WTC11 (cell line): ENCODE measurements around the gene KIF3B. TPM values are rescaled to one million over a fixed set of nuclear protein-coding genes. Genes with fewer than 3 reads are reported as not detected.

ENCODE experiments used
- ATAC-seq: fragments of 200-7000 bp; cut with Tn5 transposase; 2 replicates; pipeline ENCODE4 v1.10.0; 2021; ENCODE audit warnings: mild to moderate bottlenecking, moderate library complexity
- CTCF ChIA-PET: fragments of 300-600 bp; sonication (Branson Sonifier 250); formaldehyde crosslinking; loops from one replicate; lab custom pipeline; 2021; ENCODE audit warnings: antibody characterized with exemption; lab: Charles Lee
- POLR2A ChIA-PET: fragments of 350-600 bp; sonication (Branson Sonifier 250); formaldehyde crosslinking; loops from one replicate; lab custom pipeline; 2021; ENCODE audit warnings: antibody characterized with exemption; lab: Charles Lee
- DNase-seq: peaks from one replicate; pipeline ENCODE4 v3.0.0; 2021; ENCODE audit warnings: low spot score
- H3K27ac Mint-ChIP-seq: 2 replicates; pipeline ENCODE4 v1.8.0; 2021; ENCODE audit warnings: mixed read lengths
- H3K27me3 Mint-ChIP-seq: 2 replicates; pipeline ENCODE4 v1.8.0; 2021; ENCODE audit warnings: low read depth, mild to moderate bottlenecking, moderate library complexity, mixed read lengths
- H3K36me3 Mint-ChIP-seq: 2 replicates; pipeline ENCODE4 v1.8.0; 2021; ENCODE audit warnings: mixed read lengths
- H3K4me1 Mint-ChIP-seq: 2 replicates; pipeline ENCODE4 v1.8.0; 2022; ENCODE audit warnings: mixed read lengths
- H3K4me3 Mint-ChIP-seq: 2 replicates; pipeline ENCODE4 v1.8.0; 2021; ENCODE audit warnings: mild to moderate bottlenecking, moderate library complexity, mixed read lengths
- H3K9me3 Mint-ChIP-seq: 2 replicates; pipeline ENCODE4 v1.8.0; 2021; ENCODE audit warnings: mixed read lengths
- EMX1 ChIP-seq: fragments of 250-450 bp; sonication (Bioruptor Pico); IDR thresholded peaks from 2 replicates; pipeline ENCODE4 v1.8.0; 2021; ENCODE audit warnings: mild to moderate bottlenecking
- FOXJ3 ChIP-seq: sonication (generic); formaldehyde crosslinking; IDR thresholded peaks from 2 replicates; pipeline ENCODE4 v1.9.0; 2021; ENCODE audit warnings: missing genetic modification reagents, mild to moderate bottlenecking, borderline replicate concordance
- FOXP1 ChIP-seq: sonication (generic); formaldehyde crosslinking; IDR thresholded peaks from 2 replicates; pipeline ENCODE4 v1.8.0; 2022; ENCODE audit warnings: missing genetic modification reagents, mild to moderate bottlenecking, moderate library complexity, borderline replicate concordance
- GABPB1 ChIP-seq: sonication (generic); formaldehyde crosslinking; IDR thresholded peaks from 2 replicates; pipeline ENCODE4 v1.8.1; 2023; ENCODE audit warnings: mild to moderate bottlenecking, missing genetic modification reagents
- JUN ChIP-seq: sonication (generic); formaldehyde crosslinking; IDR thresholded peaks from 2 replicates; pipeline ENCODE4 v1.8.0; 2023; ENCODE audit warnings: mild to moderate bottlenecking, missing genetic modification reagents
- KAT7 ChIP-seq: sonication (generic); formaldehyde crosslinking; IDR thresholded peaks from 2 replicates; pipeline ENCODE4 v1.8.1; 2023; ENCODE audit warnings: missing genetic modification reagents, mild to moderate bottlenecking, borderline replicate concordance
- NFATC4 ChIP-seq: fragments of 250-450 bp; sonication (Bioruptor Pico); IDR thresholded peaks from 2 replicates; pipeline ENCODE4 v1.9.0; 2021; ENCODE audit warnings: mild to moderate bottlenecking
- NFYB ChIP-seq: sonication (generic); formaldehyde crosslinking; conservative IDR thresholded peaks from 2 replicates; pipeline ENCODE4 v1.8.0; 2022; ENCODE audit warnings: low read depth, missing genetic modification reagents
- NR1H2 ChIP-seq: sonication (generic); formaldehyde crosslinking; IDR thresholded peaks from 2 replicates; pipeline ENCODE4 v1.9.0; 2021; ENCODE audit warnings: mild to moderate bottlenecking, moderate library complexity, missing genetic modification reagents
- RORB ChIP-seq: fragments of 250-450 bp; sonication (Bioruptor Pico); IDR thresholded peaks from 2 replicates; pipeline ENCODE4 v1.9.0; 2021; ENCODE audit warnings: mild to moderate bottlenecking
- SMAD3 ChIP-seq: sonication (generic); formaldehyde crosslinking; IDR thresholded peaks from 2 replicates; pipeline ENCODE4 v1.8.0; 2022; ENCODE audit warnings: missing genetic modification reagents, mild to moderate bottlenecking, borderline replicate concordance
- ZBTB21 ChIP-seq: sonication (generic); formaldehyde crosslinking; IDR thresholded peaks from 2 replicates; pipeline ENCODE4 v1.8.1; 2023; ENCODE audit warnings: mild to moderate bottlenecking, missing genetic modification reagents, borderline replicate concordance
- ZNF416 ChIP-seq: fragments of 250-450 bp; sonication (Bioruptor Pico); IDR thresholded peaks from 2 replicates; pipeline ENCODE4 v1.9.0; 2021; ENCODE audit warnings: mild to moderate bottlenecking, inconsistent platforms
- ZNF671 ChIP-seq: fragments of 250-450 bp; sonication (Bioruptor Pico); IDR thresholded peaks from 2 replicates; pipeline ENCODE4 v1.8.0; 2021; ENCODE audit warnings: mild to moderate bottlenecking
- total RNA-seq: library from RNA; stranded (reverse); gene quantifications from 3 replicates; pipeline ENCODE4 v1.2.3, GENCODE V29; 2021
- TF ChIP-seq, protein P1 (sequence below): fragments of 250-450 bp; sonication (Bioruptor Pico); conservative IDR thresholded peaks from 2 replicates; pipeline ENCODE4 v1.9.0; 2021; ENCODE audit warnings: mild to moderate bottlenecking
- TF ChIP-seq, protein P2 (sequence below): fragments of 250-450 bp; sonication (Bioruptor Pico); IDR thresholded peaks from 2 replicates; pipeline ENCODE4 v1.9.0; 2021; ENCODE audit warnings: mild to moderate bottlenecking
- TF ChIP-seq, protein P3 (sequence below): sonication (generic); formaldehyde crosslinking; IDR thresholded peaks from 2 replicates; pipeline ENCODE4 v1.8.0; 2022; ENCODE audit warnings: mild to moderate bottlenecking, missing genetic modification reagents
- TF ChIP-seq, protein P4 (sequence below): fragments of 250-450 bp; sonication (Bioruptor Pico); IDR thresholded peaks from 2 replicates; pipeline ENCODE4 v1.9.0; 2021; ENCODE audit warnings: moderate library complexity, mild to moderate bottlenecking, inconsistent platforms, borderline replicate concordance

Gene KIF3B
- total RNA-seq, 1 experiment from 2014 or later: 21.5 TPM

DNA sequence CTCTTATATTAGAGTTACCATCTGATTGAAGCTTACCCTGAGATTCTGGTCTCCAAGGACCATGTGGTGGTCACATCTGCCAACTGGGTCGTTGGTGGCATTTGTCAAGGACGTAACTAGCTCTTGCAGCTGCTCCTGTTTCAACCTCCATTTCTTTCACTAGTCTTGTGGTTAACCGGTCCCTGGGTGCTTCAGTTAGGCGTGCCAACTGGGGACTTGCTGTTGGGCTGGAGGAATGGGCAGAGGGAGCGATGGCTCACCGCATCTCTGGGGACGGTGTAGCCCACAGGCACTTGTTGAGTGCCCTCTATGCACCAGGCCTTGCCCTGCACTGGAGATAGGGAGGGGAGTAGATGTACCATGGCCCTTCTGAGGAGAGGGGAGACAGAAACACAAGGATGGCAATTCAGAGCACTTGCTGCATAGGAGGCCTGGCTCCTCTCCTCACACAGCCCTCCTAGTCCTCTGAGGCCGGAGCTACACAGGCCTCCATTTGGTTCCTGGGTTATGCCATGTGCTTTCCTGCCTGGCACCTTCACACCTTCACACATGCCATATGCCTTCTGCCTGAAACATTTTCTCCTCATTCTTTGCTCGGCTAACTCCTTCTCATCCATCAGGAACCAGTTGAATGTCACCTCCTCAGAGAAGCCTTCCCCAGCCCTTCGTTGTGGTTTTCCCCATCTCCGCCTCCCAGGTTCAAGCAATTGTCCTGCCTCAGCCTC is 60.6 kb downstream of the KIF3B start (continued):
- TF ChIP-seq, protein P1, sequence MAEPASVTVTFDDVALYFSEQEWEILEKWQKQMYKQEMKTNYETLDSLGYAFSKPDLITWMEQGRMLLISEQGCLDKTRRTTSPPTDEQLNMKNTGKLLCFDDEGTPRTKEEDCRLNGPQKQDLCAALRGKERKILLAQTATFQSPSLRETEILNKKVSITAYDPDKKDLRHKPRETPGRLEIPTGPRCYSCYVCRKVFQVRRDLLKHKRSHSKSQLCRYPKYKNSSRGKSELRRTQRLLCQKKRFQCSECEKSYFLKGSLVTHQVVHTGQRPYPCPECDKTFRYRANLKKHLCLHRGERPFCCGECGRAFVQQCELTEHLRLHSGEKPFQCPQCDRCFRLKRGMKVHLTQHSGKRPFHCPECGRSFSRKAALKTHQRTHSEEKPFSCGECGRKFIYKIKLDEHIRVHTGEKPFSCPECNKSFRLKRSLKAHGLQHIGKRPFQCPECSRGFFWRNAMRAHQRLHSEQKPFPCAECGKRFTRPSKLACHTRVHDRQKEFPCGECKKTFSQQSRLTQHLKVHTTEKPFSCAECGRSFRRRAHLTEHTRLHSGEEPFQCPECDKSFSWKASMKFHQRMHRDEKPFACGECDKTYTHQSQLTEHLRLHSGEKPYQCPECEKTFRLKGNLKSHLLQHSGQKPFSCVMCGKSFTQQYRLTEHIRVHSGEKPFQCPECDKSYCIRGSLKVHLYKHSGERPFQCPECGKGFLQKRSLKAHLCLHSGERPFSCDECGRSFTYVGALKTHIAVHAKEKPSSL: no peak
- TF ChIP-seq, protein P2, sequence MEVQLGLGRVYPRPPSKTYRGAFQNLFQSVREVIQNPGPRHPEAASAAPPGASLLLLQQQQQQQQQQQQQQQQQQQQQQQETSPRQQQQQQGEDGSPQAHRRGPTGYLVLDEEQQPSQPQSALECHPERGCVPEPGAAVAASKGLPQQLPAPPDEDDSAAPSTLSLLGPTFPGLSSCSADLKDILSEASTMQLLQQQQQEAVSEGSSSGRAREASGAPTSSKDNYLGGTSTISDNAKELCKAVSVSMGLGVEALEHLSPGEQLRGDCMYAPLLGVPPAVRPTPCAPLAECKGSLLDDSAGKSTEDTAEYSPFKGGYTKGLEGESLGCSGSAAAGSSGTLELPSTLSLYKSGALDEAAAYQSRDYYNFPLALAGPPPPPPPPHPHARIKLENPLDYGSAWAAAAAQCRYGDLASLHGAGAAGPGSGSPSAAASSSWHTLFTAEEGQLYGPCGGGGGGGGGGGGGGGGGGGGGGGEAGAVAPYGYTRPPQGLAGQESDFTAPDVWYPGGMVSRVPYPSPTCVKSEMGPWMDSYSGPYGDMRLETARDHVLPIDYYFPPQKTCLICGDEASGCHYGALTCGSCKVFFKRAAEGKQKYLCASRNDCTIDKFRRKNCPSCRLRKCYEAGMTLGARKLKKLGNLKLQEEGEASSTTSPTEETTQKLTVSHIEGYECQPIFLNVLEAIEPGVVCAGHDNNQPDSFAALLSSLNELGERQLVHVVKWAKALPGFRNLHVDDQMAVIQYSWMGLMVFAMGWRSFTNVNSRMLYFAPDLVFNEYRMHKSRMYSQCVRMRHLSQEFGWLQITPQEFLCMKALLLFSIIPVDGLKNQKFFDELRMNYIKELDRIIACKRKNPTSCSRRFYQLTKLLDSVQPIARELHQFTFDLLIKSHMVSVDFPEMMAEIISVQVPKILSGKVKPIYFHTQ (CRISPR knock-in tag): no peak
- no peak for TF ChIP-seq FOXJ3 (CRISPR knock-in tag)
- no peak for TF ChIP-seq NFYB (CRISPR knock-in tag)
- no peak for TF ChIP-seq SMAD3 (CRISPR knock-in tag)
- TF ChIP-seq NR1H2: no peak
- no peak for TF ChIP-seq NFATC4
- no peak for TF ChIP-seq ZBTB21 (CRISPR knock-in tag)
- TF ChIP-seq, protein P3, sequence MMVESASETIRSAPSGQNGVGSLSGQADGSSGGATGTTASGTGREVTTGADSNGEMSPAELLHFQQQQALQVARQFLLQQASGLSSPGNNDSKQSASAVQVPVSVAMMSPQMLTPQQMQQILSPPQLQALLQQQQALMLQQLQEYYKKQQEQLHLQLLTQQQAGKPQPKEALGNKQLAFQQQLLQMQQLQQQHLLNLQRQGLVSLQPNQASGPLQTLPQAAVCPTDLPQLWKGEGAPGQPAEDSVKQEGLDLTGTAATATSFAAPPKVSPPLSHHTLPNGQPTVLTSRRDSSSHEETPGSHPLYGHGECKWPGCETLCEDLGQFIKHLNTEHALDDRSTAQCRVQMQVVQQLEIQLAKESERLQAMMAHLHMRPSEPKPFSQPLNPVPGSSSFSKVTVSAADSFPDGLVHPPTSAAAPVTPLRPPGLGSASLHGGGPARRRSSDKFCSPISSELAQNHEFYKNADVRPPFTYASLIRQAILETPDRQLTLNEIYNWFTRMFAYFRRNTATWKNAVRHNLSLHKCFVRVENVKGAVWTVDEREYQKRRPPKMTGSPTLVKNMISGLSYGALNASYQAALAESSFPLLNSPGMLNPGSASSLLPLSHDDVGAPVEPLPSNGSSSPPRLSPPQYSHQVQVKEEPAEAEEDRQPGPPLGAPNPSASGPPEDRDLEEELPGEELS (CRISPR knock-in tag): no peak
- no peak for TF ChIP-seq EMX1 (CRISPR knock-in tag)
- TF ChIP-seq FOXP1 (CRISPR knock-in tag): no peak
- TF ChIP-seq RORB (CRISPR knock-in tag): no peak
- TF ChIP-seq ZNF671 (CRISPR knock-in tag): no peak

DNA sequence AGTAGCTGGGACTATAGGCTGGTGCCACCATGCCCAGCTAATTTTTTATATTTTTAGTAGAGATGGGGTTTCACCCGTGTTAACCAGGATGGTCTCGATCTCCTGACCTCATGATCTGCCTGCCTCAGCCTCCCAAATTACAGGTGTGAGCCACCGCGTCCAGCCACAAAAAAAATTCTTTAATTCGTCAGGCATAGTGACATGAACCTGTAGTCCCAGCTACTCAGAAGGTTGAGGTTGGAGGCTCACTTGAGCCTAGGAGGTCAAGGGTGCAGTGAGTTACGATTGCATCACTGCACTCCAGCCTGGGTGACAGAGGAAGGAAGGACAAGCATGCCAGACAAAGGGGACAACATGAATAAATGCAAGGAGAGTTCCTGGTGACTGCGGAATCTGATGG is 61.2 kb downstream of the KIF3B start:
- no peak overlapping the region for H3K4me3 Mint-ChIP-seq
- CTCF ChIA-PET: no interaction called here
- H3K27me3 Mint-ChIP-seq: no peaks in the 10 kb centered on the region; the same call in 1 of the 2 replicates
- no peak for DNase-seq
- TF ChIP-seq KAT7 (CRISPR knock-in tag) (no peak), GABPB1 (CRISPR knock-in tag) (peak; percentile 96), JUN (no peak), ZNF416 (CRISPR knock-in tag) (no peak)
- TF ChIP-seq, protein P4, sequence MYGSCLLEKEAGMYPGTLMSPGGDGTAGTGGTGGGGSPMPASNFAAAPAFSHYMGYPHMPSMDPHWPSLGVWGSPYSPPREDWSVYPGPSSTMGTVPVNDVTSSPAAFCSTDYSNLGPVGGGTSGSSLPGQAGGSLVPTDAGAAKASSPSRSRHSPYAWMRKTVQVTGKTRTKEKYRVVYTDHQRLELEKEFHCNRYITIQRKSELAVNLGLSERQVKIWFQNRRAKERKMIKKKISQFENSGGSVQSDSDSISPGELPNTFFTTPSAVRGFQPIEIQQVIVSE: no peak
- TF ChIP-seq, all 79 proteins: peak for 1
- POLR2A ChIA-PET: no interaction called here
- H3K36me3 Mint-ChIP-seq: no peaks in the 10 kb centered on the region
- peaks cover 4% of the 10 kb centered on the region for H3K4me1 Mint-ChIP-seq
- ATAC-seq: no peak
- no peaks in the 10 kb centered on the region for H3K9me3 Mint-ChIP-seq
- no peak overlapping the region for H3K27ac Mint-ChIP-seq
